ENCODE results near the gene KCNQ2. TPM values are rescaled to one million over a fixed set of nuclear protein-coding genes. Genes with fewer than 3 reads are reported as not detected.

The KCNQ2 gene
- total RNA-seq, 4 donors from 2014 or later, result 0.19 to 0.40 (median 0.40) TPM; not detected in 1

DNA sequence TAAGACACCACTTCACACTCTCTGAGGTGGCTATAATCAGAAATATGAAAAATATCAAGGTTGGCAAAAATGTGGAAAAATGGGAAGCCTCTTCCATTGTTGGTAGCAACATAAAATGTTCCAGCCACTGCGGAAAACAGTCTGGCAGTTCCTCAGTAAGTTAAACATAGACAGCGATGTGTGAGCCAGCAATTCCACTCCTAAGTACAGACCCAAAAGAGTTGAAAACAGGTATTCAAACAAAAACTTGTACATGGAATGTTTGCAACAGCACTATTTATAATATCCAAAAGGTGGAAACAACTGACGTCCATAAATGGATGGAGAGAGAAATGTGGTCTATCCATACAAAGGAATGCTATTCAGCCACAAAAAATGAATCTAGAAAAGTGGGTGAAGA, 40.8 kb upstream of the KCNQ2 start:
- no peaks in the 10 kb centered on the region for H3K9me3 ChIP-seq
- ATAC-seq, result no peak
- H3K4me1 ChIP-seq, result no peaks in the 10 kb centered on the region
- WGBS, 2 donors (ENCODE audit: low coverage in 1 of 2), result 33 to 88% methylated on average over 1 to 3 of the region's 3 CpGs
- H3K27me3 ChIP-seq, result peaks cover 43% of the 10 kb centered on the region
- no peak overlapping the region for H3K4me3 ChIP-seq
- no peaks in the 10 kb centered on the region for H3K36me3 ChIP-seq
- TF ChIP-seq, protein P1, sequence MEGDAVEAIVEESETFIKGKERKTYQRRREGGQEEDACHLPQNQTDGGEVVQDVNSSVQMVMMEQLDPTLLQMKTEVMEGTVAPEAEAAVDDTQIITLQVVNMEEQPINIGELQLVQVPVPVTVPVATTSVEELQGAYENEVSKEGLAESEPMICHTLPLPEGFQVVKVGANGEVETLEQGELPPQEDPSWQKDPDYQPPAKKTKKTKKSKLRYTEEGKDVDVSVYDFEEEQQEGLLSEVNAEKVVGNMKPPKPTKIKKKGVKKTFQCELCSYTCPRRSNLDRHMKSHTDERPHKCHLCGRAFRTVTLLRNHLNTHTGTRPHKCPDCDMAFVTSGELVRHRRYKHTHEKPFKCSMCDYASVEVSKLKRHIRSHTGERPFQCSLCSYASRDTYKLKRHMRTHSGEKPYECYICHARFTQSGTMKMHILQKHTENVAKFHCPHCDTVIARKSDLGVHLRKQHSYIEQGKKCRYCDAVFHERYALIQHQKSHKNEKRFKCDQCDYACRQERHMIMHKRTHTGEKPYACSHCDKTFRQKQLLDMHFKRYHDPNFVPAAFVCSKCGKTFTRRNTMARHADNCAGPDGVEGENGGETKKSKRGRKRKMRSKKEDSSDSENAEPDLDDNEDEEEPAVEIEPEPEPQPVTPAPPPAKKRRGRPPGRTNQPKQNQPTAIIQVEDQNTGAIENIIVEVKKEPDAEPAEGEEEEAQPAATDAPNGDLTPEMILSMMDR (IDR thresholded peaks at IDR 0.05), result no peak
- H3K27ac ChIP-seq, result no peak overlapping the region

DNA sequence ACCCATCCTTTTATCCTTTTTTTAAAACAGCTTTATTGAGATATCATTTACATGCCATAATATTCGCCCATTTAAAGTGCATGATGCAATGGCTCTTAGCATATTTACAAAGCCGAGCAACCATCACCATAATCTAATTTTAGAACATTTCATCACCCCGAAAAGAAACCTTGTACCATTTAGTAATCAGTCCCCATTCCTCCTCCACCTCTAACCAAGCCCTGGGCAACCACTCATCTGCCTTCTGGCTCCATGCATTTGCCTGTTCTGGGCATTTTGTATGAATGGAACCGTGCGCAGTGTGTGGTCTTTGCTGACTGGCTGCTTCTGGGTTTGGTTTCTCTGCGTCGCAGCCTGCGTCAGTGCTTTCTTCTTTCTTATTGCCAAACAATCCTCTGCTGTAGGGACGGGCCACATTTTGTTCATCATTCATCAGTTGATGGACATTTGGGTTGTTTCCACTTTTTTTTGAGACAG, 36.7 kb upstream of the KCNQ2 start:
- 78 to 82% methylated on average over 8 to 9 of the region's 9 CpGs for WGBS, 2 donors (ENCODE audit: low coverage in 1 of 2)
- peaks cover 84% of the 10 kb centered on the region for H3K27me3 ChIP-seq
- no peaks in the 10 kb centered on the region for H3K4me1 ChIP-seq
- H3K27ac ChIP-seq, result no peak overlapping the region
- H3K36me3 ChIP-seq, result no peaks in the 10 kb centered on the region
- no peak overlapping the region for H3K4me3 ChIP-seq
- ATAC-seq, result no peak
- peaks cover 0 to 23% (median 0%) of the 10 kb centered on the region in 3 donors for H3K9me3 ChIP-seq
- TF ChIP-seq, protein P1 (IDR thresholded peaks at IDR 0.05), result no peak
- TF ChIP-seq POLR2AphosphoS5 (IDR thresholded peaks at IDR 0.05), result no peak
- no peak for TF ChIP-seq POLR2A (IDR thresholded peaks at IDR 0.05)
- no peak for TF ChIP-seq EP300 (IDR thresholded peaks at IDR 0.05)

DNA sequence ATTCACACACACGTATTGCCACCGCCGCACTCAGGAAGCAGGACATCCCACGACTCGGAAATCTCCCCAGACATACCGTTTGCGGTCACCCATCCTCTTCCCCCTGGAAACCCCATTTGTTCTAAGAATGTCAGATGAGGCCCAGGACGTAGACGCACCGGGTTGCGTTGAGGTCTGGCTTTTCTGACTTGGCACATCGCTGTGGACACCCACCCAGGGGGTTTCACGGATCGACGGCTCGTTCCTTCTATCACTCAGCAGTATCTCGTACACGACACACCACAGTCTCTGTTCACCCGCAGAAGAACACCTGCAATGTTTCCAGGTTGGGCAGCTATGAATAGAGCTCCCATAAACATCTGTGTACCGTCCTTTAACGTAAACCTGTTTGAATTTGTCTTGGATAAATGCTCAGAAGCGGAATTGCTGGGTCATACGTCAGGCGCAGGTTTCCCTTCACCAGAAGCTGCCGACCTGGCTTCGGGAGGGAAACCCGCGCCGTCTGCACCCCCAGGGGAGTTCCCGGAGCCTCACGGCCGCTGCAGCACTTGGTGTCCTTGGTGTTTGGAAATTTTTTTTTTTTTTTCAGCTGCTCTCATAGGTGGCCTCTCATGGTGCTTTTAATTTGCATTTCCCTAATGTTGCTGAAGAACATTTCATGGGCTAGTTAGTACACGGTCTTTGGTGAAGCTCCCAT, 35.8 kb upstream of the KCNQ2 start:
- TF ChIP-seq POLR2A (IDR thresholded peaks at IDR 0.05) (no peak), EP300 (IDR thresholded peaks at IDR 0.05) (no peak), POLR2AphosphoS5 (IDR thresholded peaks at IDR 0.05) (no peak)
- TF ChIP-seq, protein P1 (IDR thresholded peaks at IDR 0.05), result no peak
- Histone ChIP-seq H3K27me3 (peaks cover 88% of the 10 kb centered on the region), H3K4me1 (no peaks in the 10 kb centered on the region), H3K27ac (no peak overlapping the region), H3K9me3 (peaks cover 0 to 25% (median 0%) of the 10 kb centered on the region in 3 donors), H3K36me3 (no peaks in the 10 kb centered on the region), H3K4me3 (no peak overlapping the region)
- 79 to 84% methylated on average over 19 to 29 of the region's 33 CpGs for WGBS, 2 donors (ENCODE audit: low coverage in 1 of 2)
- no peak for ATAC-seq

DNA sequence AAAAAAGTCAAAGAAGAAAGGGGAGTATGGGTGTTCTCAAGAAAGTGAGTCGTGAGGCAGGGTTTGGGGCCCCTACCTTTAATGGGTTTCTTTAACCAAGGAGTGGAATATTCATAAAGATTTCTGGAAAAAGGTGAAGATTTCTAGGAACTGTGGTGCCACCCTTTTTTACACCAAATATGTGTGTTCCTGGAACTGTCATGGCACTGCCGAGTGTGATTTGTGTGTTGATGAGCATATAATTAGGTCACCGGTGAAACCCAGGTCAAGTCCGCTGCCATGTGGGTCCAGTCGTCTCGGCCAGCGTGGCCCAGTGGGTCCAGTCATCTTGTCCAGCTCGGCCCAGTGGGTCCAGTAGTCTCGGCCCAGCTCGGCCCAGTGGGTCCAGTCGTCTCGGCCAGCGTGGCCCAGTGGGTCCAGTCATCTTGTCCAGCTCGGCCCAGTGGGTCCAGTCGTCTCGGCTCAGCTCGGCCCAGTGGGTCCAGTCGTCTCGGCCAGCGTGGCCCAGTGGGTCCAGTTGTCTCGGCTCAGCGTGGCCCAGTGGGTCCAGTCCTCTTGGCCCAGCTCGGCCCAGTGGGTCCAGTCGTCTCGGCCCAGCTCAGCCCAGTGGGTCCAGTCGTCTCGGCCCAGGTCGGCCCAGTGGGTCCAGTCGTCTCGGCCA, 34.8 kb upstream of the KCNQ2 start:
- 75 to 96% methylated on average over 4 to 9 of the region's 30 CpGs for WGBS, 2 donors (ENCODE audit: low coverage in 1 of 2)
- no peaks in the 10 kb centered on the region for H3K4me1 ChIP-seq
- no peak overlapping the region for H3K4me3 ChIP-seq
- H3K36me3 ChIP-seq, result no peaks in the 10 kb centered on the region
- no peak for TF ChIP-seq POLR2A (IDR thresholded peaks at IDR 0.05)
- TF ChIP-seq, protein P1 (IDR thresholded peaks at IDR 0.05), result no peak
- TF ChIP-seq POLR2AphosphoS5 (IDR thresholded peaks at IDR 0.05), result no peak
- no peak for TF ChIP-seq EP300 (IDR thresholded peaks at IDR 0.05)
- no peak overlapping the region for H3K27ac ChIP-seq
- peaks cover 93% of the 10 kb centered on the region for H3K27me3 ChIP-seq
- no peak for ATAC-seq
- peaks cover 0 to 25% (median 0%) of the 10 kb centered on the region in 3 donors for H3K9me3 ChIP-seq

DNA sequence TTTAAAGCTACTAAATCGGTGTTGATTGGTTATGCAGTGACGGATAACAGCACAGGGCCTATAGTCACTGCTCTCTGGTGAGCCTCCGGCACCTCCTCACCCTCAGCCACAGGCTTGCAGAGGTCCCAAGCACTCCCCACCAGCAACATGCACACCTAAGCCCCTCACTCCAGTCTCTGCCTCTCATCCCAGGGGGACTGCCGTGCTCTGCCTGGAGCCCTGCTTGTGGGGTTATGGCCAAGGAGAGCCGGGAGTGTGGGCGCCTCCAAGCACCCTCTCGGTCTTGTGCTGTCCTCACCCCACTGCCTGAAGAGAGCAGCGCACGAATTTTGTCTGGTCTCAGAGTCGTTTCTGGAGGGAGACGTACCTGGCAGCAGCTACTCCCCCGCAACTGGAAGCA, 33.3 kb upstream of the KCNQ2 start:
- no peak for ATAC-seq
- TF ChIP-seq EP300 (IDR thresholded peaks at IDR 0.05), result no peak
- TF ChIP-seq POLR2A (IDR thresholded peaks at IDR 0.05), result no peak
- no peak for TF ChIP-seq POLR2AphosphoS5 (IDR thresholded peaks at IDR 0.05)
- TF ChIP-seq, protein P1 (IDR thresholded peaks at IDR 0.05), result no peak
- 68 to 100% methylated on average over 1 to 3 of the region's 12 CpGs for WGBS, 2 donors (ENCODE audit: low coverage in 1 of 2)
- Histone ChIP-seq H3K4me1 (peaks cover 0 to 4% (median 0%) of the 10 kb centered on the region in 3 donors), H3K27ac (no peak overlapping the region), H3K27me3 (peaks cover 95% of the 10 kb centered on the region), H3K36me3 (no peaks in the 10 kb centered on the region), H3K4me3 (no peak overlapping the region), H3K9me3 (peaks cover 0 to 25% (median 0%) of the 10 kb centered on the region in 3 donors)

Data from gastroesophageal sphincter (tissue), 4 donors.